Ramos (cell line): Measurements from ENCODE around the gene SNRNP27.

Experiments used
- in situ Hi-C: fragments of 300-500 bp; cut with MboI; formaldehyde crosslinking; loops from one replicate; pipeline ENCODE4 v1.14.3; 2022; ENCODE audit warnings: low sequenced_read_pairs; ENCODE audit not compliant: unreplicated experiment

Gene SNRNP27

GRCh38 chr2:69914950-69915945 is 21.5 kb downstream of the SNRNP27 start, which contains the start of gene MXD1:
Gene MXD1 (plus strand): TSS chr2:69915109. CDS start chr2:69915331, 222 bp downstream.
- in situ Hi-C loops = loop anchor here (5.0 kb wide), 1 partner anchor 227 kb away; no protein-coding TSS in a partner anchor

- in situ Hi-C loops = no loop called here
These were observed 22.4 kb downstream of the SNRNP27 start for GRCh38 chr2:69916106-69916505.

GRCh38 chr2:69917852-69918251 is 24.1 kb downstream of the SNRNP27 start:
- in situ Hi-C loops = no loop called here

GRCh38 chr2:69918401-69918800 is 24.6 kb downstream of the SNRNP27 start:
- in situ Hi-C loops = no loop called here

- in situ Hi-C loops = no loop called here
These were observed 29.4 kb downstream of the SNRNP27 start for GRCh38 chr2:69923116-69923515.

GRCh38 chr2:69926849-69927515 is 33.2 kb downstream of the SNRNP27 start:
- in situ Hi-C loops = no loop called here

GRCh38 chr2:69931832-69932595 is 38.3 kb downstream of the SNRNP27 start:
- in situ Hi-C loops = no loop called here

GRCh38 chr2:69932596-69932922 is 38.8 kb downstream of the SNRNP27 start:
- in situ Hi-C loops = no loop called here

GRCh38 chr2:69933254-69933828 is 39.6 kb downstream of the SNRNP27 start:
- in situ Hi-C loops = no loop called here

GRCh38 chr2:69933839-69934613 is 40.3 kb downstream of the SNRNP27 start:
- in situ Hi-C loops = no loop called here

GRCh38 chr2:69934614-69934908 is 40.8 kb downstream of the SNRNP27 start:
- in situ Hi-C loops = no loop called here

GRCh38 chr2:69935011-69935410 is 41.3 kb downstream of the SNRNP27 start:
- in situ Hi-C loops = no loop called here

- in situ Hi-C loops = no loop called here
These were observed 43.1 kb downstream of the SNRNP27 start for GRCh38 chr2:69936906-69937305.

- in situ Hi-C loops = no loop called here
These were observed 44.2 kb downstream of the SNRNP27 start for GRCh38 chr2:69937968-69938367.

GRCh38 chr2:69939722-69940121 is 46.0 kb downstream of the SNRNP27 start:
- in situ Hi-C loops = no loop called here

GRCh38 chr2:69940691-69941090 is 46.9 kb downstream of the SNRNP27 start:
- in situ Hi-C loops = no loop called here

- in situ Hi-C loops = no loop called here
These were observed 49.5 kb downstream of the SNRNP27 start for GRCh38 chr2:69943000-69943842.

- in situ Hi-C loops = no loop called here
These were observed 50.2 kb downstream of the SNRNP27 start for GRCh38 chr2:69943843-69944525.
